ENCODE data around the gene CPNE1. TPM values are rescaled to one million over a fixed set of nuclear protein-coding genes. Genes with fewer than 3 reads are reported as not detected.

The CPNE1 gene
- total RNA-seq, 4 donors from 2014 or later, result 80.6 to 166 (median 131) TPM

- H3K36me3 ChIP-seq, result no peaks in the 10 kb centered on the region
- WGBS, 2 donors, result 86 to 87% methylated on average over 9 to 17 of the region's 17 CpGs
- H3K9me3 ChIP-seq, result no peaks in the 10 kb centered on the region
- DNase-seq, result no peak
- H3K4me1 ChIP-seq, result no peaks in the 10 kb centered on the region
- intact Hi-C loops (cut with DNase I), result no loop called here
- no peak overlapping the region for H3K27ac ChIP-seq
- TF ChIP-seq POLR2A (IDR thresholded peaks at IDR 0.05), result no peak
- H3K4me3 ChIP-seq (replicated peaks in 1 of 3), result no peak overlapping the region
- H3K27me3 ChIP-seq, result no peaks in the 10 kb centered on the region
Observed at GRCh38 chr20:35595456-35595855, 69.2 kb downstream of the CPNE1 start.

GRCh38 chr20:35592339-35592974, 72.2 kb downstream of the CPNE1 start:
- no peak overlapping the region for H3K4me3 ChIP-seq (replicated peaks in 1 of 3)
- H3K36me3 ChIP-seq, result no peaks in the 10 kb centered on the region
- H3K27ac ChIP-seq, result no peak overlapping the region
- H3K4me1 ChIP-seq, result no peaks in the 10 kb centered on the region
- 24 to 58% methylated on average over 2 of the region's 2 CpGs for WGBS, 2 donors
- H3K27me3 ChIP-seq, result no peaks in the 10 kb centered on the region
- no peaks in the 10 kb centered on the region for H3K9me3 ChIP-seq
- no peak for TF ChIP-seq CTCF (IDR thresholded peaks at IDR 0.05)
- no peak for DNase-seq
- intact Hi-C loops (cut with DNase I), result no loop called here

- H3K27me3 ChIP-seq, result no peaks in the 10 kb centered on the region
- no peak overlapping the region for H3K27ac ChIP-seq
- H3K4me3 ChIP-seq (replicated peaks in 1 of 3), result no peak overlapping the region
- intact Hi-C loops (cut with DNase I), result no loop called here
- DNase-seq, result no peak
- H3K9me3 ChIP-seq, result no peaks in the 10 kb centered on the region
- H3K4me1 ChIP-seq, result no peaks in the 10 kb centered on the region
- TF ChIP-seq POLR2A (IDR thresholded peaks at IDR 0.05) (no peak), CTCF (IDR thresholded peaks at IDR 0.05) (no peak)
- 76 to 82% methylated on average over 14 of the region's 14 CpGs for WGBS, 2 donors
- H3K36me3 ChIP-seq, result no peaks in the 10 kb centered on the region
Observed at GRCh38 chr20:35588397-35588796, 76.3 kb downstream of the CPNE1 start.

- Histone ChIP-seq H3K4me3 (replicated peaks in 1 of 3) (no peak overlapping the region), H3K27ac (no peak overlapping the region), H3K36me3 (no peaks in the 10 kb centered on the region), H3K27me3 (no peaks in the 10 kb centered on the region), H3K9me3 (no peaks in the 10 kb centered on the region), H3K4me1 (no peaks in the 10 kb centered on the region)
- intact Hi-C loops (cut with DNase I), result no loop called here
- TF ChIP-seq CTCF (IDR thresholded peaks at IDR 0.05) (no peak), POLR2A (IDR thresholded peaks at IDR 0.05) (no peak)
- 82 to 89% methylated on average over 2 of the region's 2 CpGs for WGBS, 2 donors
- DNase-seq, result no peak
Observed at GRCh38 chr20:35587436-35587835, 77.3 kb downstream of the CPNE1 start.

- no peak overlapping the region for H3K4me3 ChIP-seq (replicated peaks in 1 of 3)
- no peak for DNase-seq
- H3K4me1 ChIP-seq, result no peaks in the 10 kb centered on the region
- no peak overlapping the region for H3K27ac ChIP-seq
- no peaks in the 10 kb centered on the region for H3K36me3 ChIP-seq
- no peaks in the 10 kb centered on the region for H3K9me3 ChIP-seq
- 93 to 94% methylated on average over 6 of the region's 6 CpGs for WGBS, 2 donors
- intact Hi-C loops (cut with DNase I), result no loop called here
- H3K27me3 ChIP-seq, result no peaks in the 10 kb centered on the region
- TF ChIP-seq POLR2A (IDR thresholded peaks at IDR 0.05) (no peak), CTCF (IDR thresholded peaks at IDR 0.05) (no peak)
Observed at GRCh38 chr20:35586751-35587425, 77.8 kb downstream of the CPNE1 start.
